NAMALWA (cell line): Measurements from ENCODE around the gene RHOB.
"Not testable (repeated sequence)": the region's sequence is repeated elsewhere in the genome, so short reads cannot be mapped to it uniquely, and the experiment has no call there.

Experiments used
- DNase-seq: peaks from one replicate; pipeline ENCODE4 v3.0.0-alpha.2; 2015; ENCODE audit warnings: low spot score

Gene RHOB

GRCh38 chr2:20446917-20447436, at the start of gene RHOB:
Gene RHOB (plus strand): TSS chr2:20447074. CDS start chr2:20447466, 392 bp downstream.
- DNase-seq, result peak; percentile 58

- DNase-seq, result no peak
These were observed 48.9 kb upstream of the RHOB start for GRCh38 chr2:20397811-20398447.

DNA sequence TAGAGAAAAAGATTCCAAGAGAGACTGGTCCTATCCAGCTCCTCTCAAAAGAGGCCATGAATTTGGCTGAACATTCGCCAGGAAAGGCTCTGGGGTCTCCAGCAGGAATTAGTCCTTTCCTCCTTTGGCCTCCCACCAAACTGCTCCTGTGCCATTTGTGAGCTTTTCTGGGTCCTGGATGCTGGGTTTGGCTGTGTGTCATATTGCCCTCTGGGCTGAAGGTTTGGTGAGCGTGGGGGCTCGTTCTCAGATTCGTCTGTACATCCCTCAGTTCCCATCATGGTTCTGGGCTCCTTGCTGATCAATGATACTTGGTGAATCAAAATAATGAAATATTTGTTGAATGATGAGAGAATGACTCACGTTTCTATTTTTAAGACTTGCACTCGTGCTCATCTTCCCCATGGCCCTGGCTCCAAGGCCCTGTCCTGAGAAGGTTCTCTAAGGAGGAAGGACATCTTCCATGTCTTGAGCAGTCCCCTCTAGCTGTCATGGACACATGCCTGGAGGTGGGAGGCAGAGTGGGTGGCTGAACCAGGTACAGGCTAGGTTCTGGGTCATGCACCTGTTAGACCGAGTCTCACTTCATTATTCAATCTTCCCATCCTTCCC, 47.8 kb upstream of the RHOB start:
- no peak for DNase-seq

DNA sequence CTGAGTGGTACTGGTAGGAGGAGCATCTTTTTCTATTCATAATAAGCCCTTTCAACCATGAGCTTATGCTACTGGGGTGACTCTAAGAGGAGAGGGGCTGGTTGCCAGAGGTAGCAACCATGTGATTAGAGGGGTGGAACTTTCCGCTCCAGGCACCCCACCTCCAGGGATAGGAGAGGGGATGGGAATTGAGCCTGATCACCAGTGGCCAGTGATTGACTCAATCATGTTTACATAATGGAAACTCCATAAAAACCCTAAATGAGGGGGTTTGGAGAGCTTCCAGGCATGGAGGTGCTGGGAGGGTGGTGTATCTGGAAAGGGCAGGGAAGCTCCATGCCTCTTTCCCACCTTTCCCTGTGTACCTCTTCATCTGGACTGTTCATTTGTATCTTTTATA, 46.6 kb upstream of the RHOB start:
- DNase-seq, result no peak

- DNase-seq, result no peak
These were observed 45.9 kb upstream of the RHOB start for GRCh38 chr2:20400787-20401488.

- no peak for DNase-seq
These were observed 45.4 kb upstream of the RHOB start for GRCh38 chr2:20401489-20401835.

GRCh38 chr2:20403774-20404312, 43.0 kb upstream of the RHOB start:
- no peak for DNase-seq

GRCh38 chr2:20404950-20405349, 41.9 kb upstream of the RHOB start:
- no peak for DNase-seq

GRCh38 chr2:20409039-20409438, 37.8 kb upstream of the RHOB start:
- DNase-seq, result no peak

DNA sequence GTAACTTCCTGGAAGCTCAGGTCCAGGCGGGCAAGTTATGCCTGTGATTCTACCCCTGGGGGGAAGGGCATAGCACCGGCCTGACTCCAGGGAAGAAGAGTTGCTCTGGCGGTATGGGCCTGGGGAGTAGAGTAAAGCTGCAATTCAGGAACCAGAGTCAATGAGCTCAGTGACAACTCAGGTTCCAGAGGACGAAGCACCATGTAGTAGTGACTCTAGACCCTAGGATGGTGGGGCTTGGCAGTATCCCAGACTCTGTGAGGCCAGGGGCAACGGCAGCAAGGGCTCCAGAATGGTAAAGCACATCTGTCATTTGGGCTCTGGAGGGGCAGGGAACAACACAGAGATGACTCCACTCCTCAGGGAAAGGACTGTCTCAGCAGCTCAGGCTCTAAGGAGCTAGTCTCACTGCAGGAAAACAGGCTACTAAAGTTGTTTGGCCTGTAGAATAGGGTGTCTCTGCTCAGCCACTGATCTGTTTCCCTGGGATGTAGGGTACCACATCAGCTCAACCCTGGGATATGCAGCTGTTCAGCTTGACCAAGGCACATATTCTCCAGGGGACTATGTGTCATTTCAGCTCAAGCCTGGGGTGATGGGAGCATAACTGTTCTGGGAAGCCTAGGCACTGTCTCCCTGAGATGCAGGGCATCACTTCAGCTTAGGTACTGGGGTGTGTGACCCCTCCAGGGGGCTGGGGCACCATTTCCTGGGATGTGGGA, 36.2 kb upstream of the RHOB start:
- no peak for DNase-seq

DNA sequence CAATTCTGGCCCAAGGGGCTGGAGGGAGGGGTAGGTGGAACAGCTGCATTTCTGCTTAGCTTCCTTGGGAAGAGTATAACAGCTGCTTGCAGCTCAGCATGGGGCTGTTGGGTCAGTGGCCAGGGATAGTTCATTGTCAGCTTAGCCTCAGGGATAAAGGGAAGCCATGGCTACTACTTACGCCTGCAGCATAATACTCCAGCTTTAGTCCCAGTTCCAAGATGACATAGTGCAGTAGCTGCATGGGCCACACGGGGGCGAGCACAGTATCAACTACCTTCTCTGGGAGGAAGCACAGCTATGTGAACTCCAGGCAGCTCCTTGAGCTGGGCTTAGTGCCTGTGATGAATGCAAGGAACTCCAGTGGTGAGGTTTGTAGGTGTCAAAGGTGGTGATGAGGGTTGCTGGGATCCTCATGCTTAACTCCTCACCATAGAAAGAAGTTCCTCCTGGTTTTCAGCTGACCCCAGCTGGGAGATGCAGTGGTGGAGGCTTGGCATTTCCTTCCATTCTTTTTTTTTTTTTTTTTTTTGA, 35.4 kb upstream of the RHOB start:
- peak; percentile 83 for DNase-seq

DNA sequence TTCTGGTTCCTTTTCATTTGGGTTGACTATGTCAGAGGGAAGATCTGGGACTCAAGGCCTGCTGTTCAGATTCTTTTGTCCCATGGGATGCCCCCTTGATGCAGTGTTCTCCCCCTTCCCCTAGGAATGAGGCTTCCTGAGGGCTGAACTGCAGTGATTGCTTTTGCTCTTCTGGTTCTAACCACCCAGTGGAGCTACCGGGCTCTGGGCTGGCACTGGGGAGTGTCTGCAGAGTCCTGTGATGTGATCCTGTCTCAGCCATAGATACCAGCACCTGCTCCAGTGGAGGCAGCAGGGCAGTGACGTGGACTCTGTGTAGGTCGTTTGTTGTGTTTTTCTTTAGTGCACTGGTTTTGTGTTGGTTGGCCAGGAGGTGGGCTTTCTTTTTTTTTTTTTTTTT, 32.1 kb upstream of the RHOB start:
- DNase-seq, result no peak

DNA sequence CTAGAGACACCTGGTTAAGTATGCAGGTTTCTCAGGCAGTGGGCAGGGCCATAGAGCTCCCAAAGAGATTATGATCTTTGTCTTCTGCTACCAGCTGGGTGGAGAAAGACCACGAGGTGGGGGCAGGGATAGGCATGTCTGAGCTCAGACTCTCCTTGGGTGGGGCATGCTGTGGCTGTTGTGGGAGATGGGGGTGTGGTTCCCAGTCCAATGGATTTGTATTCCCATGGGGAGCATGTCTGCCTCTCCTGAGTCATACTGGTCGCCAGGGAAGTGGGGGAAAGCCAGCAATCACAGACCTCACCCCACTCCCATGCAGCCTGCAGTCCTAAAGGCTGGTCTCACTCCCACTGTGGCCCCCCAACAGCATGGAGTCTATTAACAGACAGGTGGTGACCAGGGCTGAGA, 31.4 kb upstream of the RHOB start:
- DNase-seq, result no peak

DNA sequence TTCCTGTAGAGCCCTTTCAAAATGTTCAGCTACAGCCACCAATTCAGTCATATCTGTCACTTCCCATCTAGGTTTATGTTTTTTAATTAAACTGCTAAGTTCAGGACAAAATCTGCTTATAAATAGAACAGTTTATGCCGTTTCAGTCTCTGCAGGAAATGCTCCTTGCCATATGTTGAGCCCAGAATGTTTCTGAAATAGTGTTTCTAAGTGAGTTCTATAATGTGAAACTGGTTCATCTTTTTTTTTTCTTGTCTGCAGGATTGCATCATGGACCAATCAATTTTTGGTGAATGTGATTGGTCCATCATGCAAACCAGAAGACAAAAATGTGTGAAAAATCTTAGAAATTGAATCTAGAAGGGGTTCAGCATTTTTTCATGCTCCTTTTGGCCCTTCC, 30.2 kb upstream of the RHOB start:
- no peak for DNase-seq

DNA sequence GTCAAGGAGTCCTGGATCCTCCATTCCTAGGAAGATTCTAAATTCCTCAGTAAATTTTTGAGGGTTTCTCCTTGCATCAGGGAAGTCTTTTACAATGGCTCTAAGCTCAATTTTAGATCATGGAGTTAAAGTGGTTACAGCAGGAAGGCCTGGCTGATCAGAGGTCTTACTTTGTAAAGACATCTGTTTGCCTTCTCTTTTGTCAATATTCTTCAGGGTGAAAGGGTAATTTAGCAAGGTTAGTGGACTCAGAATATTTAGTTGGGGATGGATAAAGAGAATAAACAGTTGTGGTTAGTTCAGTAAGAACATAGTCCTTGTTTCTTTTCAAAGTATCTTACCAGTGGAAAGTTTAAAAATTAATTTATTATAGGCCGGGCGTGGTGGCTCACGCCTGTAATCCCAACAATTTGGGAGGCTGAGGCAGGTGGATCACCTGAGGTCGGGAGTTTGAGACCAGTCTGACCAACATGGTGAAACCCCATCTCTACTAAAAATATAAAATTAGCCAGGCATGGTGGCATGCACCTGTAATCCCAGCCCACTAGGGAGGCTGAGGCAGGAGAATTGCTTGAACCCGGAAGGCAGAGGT, 29.5 kb upstream of the RHOB start:
- not testable (repeated sequence) for DNase-seq

DNA sequence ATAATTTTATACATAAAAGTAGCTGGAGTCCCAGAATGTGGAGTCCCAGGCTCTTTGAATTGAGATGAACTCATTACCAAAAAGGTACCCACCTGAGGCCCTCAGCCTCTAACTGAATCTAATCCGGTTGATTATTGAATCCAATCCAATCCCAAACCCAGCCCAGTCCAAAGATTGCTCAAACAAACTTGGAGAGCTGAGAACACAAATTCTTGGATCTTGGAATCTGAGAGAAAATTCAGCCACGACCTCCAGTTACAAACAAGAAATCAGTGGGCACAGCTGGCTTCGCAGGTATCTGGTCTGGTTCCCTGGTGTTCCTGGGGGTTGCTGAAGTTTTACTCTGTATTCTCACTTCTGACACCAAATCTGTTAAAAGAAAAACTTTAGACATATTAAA, 28.4 kb upstream of the RHOB start:
- no peak for DNase-seq

DNA sequence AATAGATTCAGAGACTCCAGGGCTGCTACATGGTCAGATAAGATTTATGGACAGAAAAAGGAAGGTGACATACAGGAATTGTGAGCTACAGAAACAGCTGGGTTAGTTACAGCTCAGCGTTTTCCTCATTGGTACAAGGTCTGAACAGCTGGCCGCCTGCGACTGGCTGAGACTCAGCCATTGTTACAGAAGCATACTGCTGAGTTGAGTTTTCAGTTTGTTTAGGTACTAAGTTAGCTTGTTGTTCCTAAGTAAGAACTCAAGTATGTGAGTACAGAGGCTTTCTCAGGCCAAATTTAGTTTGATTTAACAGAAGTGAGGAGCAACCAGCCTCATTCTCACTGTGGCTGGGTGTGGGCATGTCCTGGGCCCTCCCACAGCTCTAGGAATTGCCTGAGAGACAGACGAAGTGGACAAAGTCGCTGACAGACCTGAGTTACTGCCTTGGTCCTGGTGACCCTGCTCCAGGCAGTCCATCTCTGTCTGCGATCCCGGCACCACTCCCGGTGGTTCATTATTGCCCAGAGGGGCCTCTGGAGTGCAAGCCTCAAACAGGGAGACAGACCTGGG, 27.8 kb upstream of the RHOB start:
- DNase-seq, result no peak

- DNase-seq, result no peak
These were observed 27.1 kb upstream of the RHOB start for GRCh38 chr2:20419752-20420151.

DNA sequence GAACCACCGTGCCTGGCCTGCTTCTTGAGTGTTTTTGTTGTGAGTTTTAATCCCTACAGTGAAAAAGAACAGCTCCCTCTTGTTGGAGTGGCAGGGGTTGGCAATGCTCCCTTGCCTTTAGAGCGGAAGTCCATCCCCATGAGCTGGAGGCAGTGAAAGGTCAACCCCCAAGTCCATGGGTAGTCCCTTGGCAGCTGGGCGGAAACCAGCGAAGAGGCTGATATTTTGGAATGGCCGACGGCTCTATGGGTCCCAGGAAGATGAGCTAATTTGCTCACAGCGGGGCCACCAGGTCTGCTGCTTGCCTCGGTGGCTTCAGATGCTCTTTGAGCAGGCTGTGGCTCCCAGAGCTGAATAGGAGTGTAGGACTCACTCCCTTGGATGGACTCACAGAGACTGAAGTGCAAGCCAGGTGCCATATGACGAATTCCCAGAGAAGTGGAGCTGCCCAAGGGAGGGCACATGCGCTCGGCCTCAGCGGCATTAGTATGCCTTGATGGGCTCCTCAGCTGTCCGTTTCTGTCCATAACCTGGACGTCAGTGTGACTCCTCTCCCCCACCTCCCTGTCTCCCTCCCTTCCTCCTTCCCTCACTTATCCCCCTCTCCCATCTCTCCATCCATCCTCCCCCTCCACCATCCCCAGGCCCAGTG, 25.4 kb upstream of the RHOB start:
- DNase-seq, result no peak

DNA sequence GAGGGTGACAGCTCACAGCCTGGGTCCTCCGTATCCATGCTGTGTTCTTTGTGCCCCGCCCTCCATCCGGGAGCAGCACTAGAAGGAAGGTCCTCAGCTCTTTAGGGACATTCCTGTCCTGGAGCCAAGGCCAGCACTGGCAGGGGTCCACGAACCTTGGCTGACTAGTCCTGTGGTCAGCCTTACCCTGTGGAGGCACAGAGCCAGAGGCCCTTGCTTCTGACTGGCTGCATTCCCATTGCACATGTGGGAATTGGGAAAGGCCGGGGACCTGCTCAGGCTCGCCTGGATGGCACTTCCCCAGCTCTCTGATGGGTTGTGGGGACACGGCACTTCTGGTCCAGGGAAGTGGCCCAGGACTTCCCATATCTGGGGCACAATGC, 24.9 kb upstream of the RHOB start:
- DNase-seq, result no peak
